Stimulated activated CD8-positive, alpha-beta memory T cell treated with anti-CD3 and anti-CD28 coated beads, Interleukin-2, amount 100 ng/mL, for 48 hours (primary cell): Measurements from ENCODE around the gene IFNL3.

Source experiments
- DNase-seq, 2 donors: peaks; one replicate each; pipeline ENCODE4 v3.0.0-alpha.2; 2020; ENCODE audit warnings: low read depth in 2 of 2

Gene IFNL3

DNA sequence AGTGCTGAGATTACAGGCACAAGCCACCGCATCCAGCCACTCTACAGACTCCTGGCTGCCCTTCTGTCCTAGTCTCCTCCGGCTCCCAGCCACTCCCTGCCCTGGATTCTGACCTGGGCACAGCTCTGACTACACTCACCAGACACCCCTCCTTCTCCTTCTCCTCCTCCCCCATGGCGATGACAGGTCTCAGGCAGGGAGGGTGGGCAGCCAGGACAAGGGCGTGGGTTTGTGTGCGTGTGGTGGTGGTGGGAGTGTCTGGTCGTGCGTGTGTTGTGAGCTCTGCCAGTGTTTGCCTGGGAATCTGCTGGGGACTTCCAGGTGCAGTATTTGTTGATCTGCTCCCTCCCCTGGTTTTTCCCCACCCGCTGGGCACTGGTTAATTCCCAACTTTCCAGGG is 51.0 kb downstream of the IFNL3 start:
- no peak for DNase-seq
